Measurements from ENCODE around the gene TMEM165. TPM values are rescaled to one million over a fixed set of nuclear protein-coding genes. Genes with fewer than 3 reads are reported as not detected.

The TMEM165 gene
- total and polyA plus RNA-seq, 9 of the 15 experiments (the other 6 are each of a cell fraction or from before 2014, with no cell fraction given) = 21.3 to 145 (median 96.8) TPM

DNA sequence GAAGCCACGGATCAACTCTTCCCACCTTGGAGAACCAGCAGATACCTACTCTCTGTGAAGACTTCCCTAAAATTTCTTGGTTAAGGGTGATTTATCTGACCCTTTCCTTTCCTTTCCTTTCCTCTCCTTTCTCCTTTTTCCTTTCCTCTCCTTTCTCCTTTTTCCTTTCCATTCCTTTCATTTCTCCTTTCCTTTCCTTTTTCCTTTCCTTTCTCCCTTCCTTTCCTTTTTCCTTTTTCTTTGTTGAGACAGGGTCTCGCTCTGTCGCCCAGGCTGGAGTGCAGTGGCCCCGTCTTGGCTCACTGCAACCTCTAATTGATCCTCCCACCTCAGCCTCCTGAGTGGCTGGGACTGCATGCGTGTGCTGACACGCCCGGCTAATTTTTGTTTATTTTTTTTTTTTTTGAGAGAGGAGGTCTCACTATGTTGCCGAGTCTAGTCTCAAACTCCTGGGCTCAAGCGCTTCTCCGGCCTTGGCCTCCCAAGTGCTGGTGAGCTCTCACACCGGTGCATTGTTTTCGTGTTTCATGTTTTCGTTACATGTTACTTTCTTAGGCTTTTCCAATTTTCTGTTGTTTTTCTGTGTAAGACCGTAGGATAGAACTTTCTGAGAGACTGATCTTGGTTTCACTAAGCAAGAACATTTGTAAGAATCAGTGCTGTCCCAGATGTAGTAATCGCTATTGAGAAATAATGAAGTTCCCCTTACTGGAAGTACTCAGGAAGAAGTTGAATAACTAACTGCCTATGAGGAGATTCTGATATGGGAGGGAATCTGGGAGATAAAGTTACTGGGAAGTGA is 2.0 kb downstream of the TMEM165 start (continued):
- TF ChIP-seq CBX5 (IDR thresholded peaks at IDR 0.05; ENCODE audit: borderline replicate concordance, low read depth) = no peak
- TF ChIP-seq MXI1 (IDR thresholded peaks at IDR 0.05; ENCODE audit: low read depth, low read length) = no peak
- TF ChIP-seq YBX1 (IDR thresholded peaks at IDR 0.05) = 0 out of 2 replicates have a peak, but pooled peaks have one; percentile 62
- TF ChIP-seq TEAD2 (tag; IDR thresholded peaks at IDR 0.05) = no peak
- no peak for TF ChIP-seq SP1 (CRISPR knock-in tag; IDR thresholded peaks at IDR 0.05)
- no peak for TF ChIP-seq RFX7 (CRISPR knock-in tag; IDR thresholded peaks at IDR 0.05)
- TF ChIP-seq POLR2A (conservative IDR thresholded peaks at IDR 0.05) = peak; percentile 41; the same call in 1 of the 2 replicates
- no peak for TF ChIP-seq ZNF324 (CRISPR knock-in tag; IDR thresholded peaks at IDR 0.05)
- TF ChIP-seq ZNF316 (IDR thresholded peaks at IDR 0.05) = no peak; the same call in 1 of the 2 replicates
- TF ChIP-seq, protein P1, sequence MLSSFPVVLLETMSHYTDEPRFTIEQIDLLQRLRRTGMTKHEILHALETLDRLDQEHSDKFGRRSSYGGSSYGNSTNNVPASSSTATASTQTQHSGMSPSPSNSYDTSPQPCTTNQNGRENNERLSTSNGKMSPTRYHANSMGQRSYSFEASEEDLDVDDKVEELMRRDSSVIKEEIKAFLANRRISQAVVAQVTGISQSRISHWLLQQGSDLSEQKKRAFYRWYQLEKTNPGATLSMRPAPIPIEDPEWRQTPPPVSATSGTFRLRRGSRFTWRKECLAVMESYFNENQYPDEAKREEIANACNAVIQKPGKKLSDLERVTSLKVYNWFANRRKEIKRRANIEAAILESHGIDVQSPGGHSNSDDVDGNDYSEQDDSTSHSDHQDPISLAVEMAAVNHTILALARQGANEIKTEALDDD (IDR thresholded peaks at IDR 0.05) = 0 out of 2 replicates have a peak, but pooled peaks have one; percentile 27
- no peak for TF ChIP-seq SOX6 (IDR thresholded peaks at IDR 0.05)
- no peak for TF ChIP-seq HSF4 (CRISPR knock-in tag; IDR thresholded peaks at IDR 0.05; ENCODE audit: borderline replicate concordance)
- TF ChIP-seq, protein P2, sequence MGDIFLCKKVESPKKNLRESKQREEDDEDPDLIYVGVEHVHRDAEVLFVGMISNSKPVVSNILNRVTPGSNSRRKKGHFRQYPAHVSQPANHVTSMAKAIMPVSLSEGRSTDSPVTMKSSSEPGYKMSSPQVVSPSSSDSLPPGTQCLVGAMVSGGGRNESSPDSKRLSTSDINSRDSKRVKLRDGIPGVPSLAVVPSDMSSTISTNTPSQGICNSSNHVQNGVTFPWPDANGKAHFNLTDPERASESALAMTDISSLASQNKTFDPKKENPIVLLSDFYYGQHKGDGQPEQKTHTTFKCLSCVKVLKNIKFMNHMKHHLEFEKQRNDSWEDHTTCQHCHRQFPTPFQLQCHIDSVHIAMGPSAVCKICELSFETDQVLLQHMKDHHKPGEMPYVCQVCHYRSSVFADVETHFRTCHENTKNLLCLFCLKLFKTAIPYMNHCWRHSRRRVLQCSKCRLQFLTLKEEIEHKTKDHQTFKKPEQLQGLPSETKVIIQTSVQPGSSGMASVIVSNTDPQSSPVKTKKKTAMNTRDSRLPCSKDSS (IDR thresholded peaks at IDR 0.05; ENCODE audit: low read depth, partially characterized antibody) = peak; percentile 12
- peak; percentile 49 for TF ChIP-seq MTA2 (IDR thresholded peaks at IDR 0.05; ENCODE audit: low read depth)
- TF ChIP-seq HNRNPLL (IDR thresholded peaks at IDR 0.05; ENCODE audit: low read depth, low read length, poor library complexity, severe bottlenecking) = no peak
- TF ChIP-seq, protein P3, sequence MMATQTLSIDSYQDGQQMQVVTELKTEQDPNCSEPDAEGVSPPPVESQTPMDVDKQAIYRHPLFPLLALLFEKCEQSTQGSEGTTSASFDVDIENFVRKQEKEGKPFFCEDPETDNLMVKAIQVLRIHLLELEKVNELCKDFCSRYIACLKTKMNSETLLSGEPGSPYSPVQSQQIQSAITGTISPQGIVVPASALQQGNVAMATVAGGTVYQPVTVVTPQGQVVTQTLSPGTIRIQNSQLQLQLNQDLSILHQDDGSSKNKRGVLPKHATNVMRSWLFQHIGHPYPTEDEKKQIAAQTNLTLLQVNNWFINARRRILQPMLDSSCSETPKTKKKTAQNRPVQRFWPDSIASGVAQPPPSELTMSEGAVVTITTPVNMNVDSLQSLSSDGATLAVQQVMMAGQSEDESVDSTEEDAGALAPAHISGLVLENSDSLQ (IDR thresholded peaks at IDR 0.05) = 0 out of 2 replicates have a peak, but pooled peaks have one; percentile 23
- no peak for TF ChIP-seq ZNF79 (CRISPR knock-in tag; IDR thresholded peaks at IDR 0.05; ENCODE audit: low read depth)
- TF ChIP-seq MNT (conservative IDR thresholded peaks at IDR 0.05) = peak in 1 of 2 experiments; percentile 49; a peak in 3 of 4 replicates
- no peak for TF ChIP-seq SMAD1 (IDR thresholded peaks at IDR 0.05; ENCODE audit: low read depth, low read length, partially characterized antibody)
- TF ChIP-seq, protein P4, sequence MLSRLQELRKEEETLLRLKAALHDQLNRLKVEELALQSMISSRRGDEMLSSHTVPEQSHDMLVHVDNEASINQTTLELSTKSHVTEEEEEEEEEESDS (CRISPR knock-in tag; IDR thresholded peaks at IDR 0.05) = no peak
- TF ChIP-seq LEF1 (IDR thresholded peaks at IDR 0.05) = 0 out of 2 replicates have a peak, but pooled peaks have one; percentile 52
- TF ChIP-seq MYC (IDR thresholded peaks at IDR 0.05; ENCODE audit: low read depth, low read length) = no peak
- TF ChIP-seq MYC (CRISPR knock-in tag; IDR thresholded peaks at IDR 0.05; ENCODE audit: borderline replicate concordance, low read depth) = no peak
- no peak for TF ChIP-seq KLF13 (tag; IDR thresholded peaks at IDR 0.05; ENCODE audit: borderline replicate concordance, low read depth)
